NCI-H1417 (cell line): ENCODE measurements around the gene MYH1.
"Not testable (repeated sequence)": the region's sequence is repeated elsewhere in the genome, so short reads cannot be mapped to it uniquely, and the experiment has no call there.

Source experiments
- DNase-seq, 3 experiments: peaks; one replicate each; lab custom pipeline; 2025; lab: John Stamatoyannopoulos, UW

The MYH1 gene

DNA sequence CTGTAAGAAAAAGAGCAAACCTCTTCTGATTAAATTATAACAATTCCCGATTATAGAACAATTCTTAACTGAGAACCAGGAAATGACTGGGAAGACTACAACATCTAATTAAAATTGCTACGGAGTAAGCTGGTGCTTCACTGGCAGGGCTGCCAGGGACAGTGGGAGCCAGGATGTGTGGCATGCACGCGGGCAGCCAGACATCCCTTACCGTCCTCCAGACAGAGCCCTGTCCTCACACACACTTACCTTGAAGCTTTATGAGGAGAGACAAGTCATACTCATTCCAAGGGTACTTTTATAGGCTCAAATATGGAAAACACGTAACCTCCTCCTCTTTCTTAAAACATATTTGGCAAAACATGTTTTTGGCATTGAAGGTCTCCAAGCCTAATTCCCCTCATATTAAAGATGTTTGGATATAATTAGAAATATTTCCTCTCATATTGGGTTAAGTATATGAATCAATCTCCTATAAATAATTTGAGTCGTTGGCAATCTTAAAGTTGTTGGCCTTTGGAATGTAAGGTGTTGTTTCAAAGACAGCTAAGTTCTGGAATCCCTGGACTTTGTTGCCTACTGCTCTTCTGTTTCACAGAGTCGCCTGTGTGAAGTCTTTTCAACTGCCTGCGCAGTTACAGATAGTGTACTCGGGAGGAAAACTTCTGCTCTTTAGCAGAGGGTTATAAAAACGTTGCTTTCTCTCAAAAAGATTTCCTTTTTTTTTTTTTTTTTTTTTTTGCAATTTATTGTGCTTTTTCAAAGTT lies at the start of gene MYH1:
Gene MYH1, minus strand, starts transcription at position 272 of the 767 bp plus-strand sequence. CDS start 1,900 bp downstream, outside the sequence.
- no peak for DNase-seq

DNA sequence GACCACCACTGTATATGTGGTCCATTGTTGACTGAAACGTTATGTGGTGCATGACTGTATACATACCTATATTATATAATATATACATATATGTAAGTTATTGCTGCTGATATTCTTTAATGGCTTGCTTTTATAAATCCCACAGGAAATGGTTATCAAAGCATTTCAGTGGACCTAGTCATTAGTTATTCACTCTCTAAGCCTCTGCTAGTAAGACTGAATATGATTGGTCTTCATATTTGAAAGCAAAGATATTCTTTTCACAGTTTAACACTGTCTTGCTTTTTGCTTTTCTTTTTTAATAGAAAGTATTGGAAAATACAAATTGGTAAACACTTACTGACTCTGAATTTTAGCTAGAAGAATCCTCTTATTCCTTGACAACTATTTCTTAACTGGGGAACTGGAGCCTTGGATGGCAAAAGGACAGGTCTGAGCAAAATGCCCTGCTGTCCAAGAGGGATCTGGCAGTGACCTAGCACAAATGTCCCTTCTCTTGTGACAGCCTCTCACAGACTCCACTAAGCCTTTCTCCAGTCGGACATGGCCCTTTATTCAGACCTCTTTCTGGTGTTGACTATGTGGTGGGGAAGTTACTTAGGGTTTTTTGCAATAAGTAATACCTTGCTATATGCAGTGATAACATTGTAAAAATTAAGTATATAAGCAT lies 45.8 kb upstream of the MYH1 start:
- DNase-seq, result no peak

DNA sequence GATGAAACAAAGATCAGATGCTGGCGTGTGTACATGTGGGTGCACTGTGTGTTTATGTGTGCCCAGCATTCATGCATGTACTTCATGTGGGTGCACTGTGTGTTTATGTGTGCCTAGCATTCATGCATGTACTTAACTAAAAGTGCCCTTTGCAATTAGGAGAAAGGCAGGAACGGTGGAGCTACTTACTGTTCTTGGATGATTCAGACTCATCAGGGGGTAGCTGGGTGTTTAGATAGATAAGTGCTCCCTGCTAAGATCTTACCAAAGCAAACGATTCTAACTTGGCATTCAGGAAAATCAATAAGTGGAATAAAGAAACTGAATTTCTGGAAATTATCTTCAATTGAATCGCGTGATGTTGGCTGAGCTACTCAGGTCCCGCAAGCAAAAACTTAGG lies 39.7 kb upstream of the MYH1 start:
- DNase-seq, result no peak

DNA sequence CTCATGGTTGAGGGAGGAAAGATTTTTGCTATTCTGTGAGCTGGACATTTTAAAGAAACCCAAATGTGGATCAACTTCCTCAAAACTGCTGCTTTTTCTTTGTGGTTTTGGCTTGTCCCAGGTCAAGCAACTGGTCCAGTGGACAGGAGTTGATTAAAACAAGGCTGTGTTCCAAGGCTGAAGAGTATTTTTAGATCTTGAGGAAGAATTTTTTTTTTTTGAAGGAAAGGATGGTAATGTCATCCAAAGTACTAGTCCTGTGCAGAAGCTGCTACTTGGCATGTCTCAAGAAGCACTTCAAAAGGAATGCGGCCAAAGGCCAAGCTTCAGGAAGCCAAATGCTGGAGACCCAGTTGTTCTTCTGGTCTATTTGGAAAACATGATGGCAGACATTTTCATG lies 39.1 kb upstream of the MYH1 start:
- no peak for DNase-seq

DNA sequence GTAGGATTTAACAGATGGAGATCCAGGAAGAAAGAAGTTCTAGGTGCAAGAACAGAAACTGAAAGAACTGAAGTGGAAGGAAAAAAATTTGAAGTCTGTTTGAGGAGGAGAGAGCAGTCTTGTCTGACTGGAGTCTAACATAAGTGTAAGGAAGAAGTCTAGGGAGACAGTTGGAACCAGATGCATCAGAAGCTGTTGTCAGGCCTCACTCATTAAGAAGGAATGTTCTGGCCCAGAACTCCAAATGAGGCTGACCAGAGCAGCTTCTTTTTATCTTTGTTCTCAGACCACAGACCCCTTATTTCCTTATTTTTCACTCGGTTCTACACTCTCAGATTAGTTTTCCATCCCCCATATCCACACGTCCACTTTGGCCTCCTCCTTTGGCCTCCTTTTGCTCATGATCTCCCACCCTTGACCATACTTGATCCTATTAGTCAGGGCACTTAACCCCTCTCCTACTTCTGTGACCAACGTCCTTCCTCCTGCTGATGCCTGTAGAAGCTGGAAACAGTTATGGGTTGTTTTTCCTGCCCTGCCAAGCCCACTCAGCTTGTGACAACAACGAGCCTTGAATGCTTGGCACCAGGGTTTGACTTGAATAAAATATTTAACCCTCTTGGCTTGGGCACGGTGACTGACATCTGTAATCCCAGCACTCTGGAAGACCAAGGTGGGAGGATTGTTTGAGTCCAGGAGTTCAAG lies 38.1 kb upstream of the MYH1 start:
- no peak for DNase-seq

DNA sequence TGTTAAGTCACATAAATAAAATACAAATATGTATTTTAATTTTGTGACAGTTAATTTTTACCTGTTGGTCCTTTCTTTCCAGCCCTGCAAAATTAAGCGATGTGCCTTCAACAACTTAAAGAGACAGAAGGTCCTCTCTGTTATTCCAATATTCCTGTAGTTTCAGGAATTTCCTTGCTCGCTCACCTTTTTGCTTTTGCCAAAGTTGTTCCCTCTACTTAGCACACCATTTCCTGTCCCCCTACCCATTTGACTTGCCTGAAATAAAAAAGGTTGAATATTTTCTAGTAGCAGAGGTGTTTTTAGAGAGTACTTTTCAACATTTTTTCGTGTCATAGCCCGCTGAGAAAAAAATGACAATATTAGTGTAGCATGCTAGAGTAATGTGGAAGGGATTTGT lies 31.7 kb upstream of the MYH1 start:
- DNase-seq, result no peak

DNA sequence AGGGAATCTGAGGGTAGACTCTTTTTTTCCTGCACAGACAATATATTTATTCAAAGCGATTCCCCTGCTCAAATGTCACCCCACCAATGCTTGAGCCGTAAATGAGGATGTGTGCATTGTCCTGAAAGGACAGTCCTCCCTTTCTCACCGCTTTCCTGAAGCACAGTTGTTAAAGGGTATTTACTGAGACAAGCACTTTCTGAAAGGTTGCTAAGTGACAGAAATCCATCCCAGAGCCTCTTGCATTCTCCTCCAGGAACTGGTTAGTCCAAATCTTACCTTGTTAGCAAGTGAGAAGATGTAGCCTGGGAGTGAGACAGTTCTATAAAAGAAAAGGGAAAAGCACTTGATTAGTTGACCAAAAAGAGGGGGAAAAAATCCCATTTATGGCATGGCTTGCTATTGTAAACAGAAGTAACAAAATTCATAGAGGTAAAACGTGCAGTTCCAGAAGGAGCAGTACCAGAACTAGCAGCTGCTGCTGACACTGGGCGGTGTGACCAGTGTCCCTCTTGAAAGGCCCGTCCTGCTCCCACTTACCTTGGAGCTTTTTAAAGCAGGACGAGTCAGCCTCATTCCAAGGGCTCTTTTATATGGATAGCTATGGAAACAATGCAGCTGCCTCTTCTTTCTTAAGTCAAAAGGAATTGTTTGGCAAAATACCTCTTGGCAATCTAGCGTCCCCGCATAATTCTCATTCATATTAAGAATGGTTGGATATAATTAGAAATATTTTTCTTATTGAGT lies 30.9 kb upstream of the MYH1 start, which contains the start of gene MYH2:
Gene MYH2, minus strand, starts transcription at position 563 of the 747 bp plus-strand sequence. CDS start 1,738 bp downstream, outside the sequence.
- no peak for DNase-seq

DNA sequence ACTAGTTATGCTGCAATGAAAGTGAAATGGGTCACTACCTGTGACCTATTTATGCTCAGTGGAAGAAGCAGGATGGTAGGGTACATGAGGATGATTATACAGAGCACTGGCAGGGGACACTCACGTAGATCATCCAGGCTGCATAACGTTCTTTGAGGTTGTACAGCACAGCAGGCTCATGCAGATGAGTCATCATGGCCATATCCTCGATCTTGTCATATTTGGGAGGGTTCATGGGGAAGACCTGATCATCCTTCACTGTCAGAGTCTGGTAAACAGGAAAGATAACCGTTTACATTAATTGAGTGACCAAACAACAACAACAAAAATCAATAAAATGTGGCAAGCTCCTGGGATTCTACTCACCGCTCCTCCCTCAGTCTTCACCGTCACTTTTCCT lies 29.0 kb upstream of the MYH1 start:
- no peak for DNase-seq

DNA sequence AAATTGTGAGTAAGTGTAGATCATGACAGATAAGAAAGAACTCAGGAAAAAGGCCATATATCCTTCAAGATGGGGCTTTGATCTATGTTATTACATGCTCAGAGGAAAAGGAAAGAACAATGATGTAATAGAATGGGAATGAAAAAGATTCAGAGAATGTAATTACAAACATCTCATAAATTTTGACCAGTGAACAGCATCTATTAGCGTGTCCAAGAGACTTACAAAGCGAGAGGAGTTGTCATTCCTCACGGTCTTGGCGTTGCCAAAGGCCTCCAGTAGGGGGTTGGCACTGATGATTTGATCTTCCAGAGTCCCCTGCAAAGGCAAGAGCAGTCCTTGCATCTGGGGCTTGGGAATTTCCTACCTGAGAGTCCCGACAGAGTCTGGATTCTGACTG lies 25.1 kb upstream of the MYH1 start:
- not testable (repeated sequence) for DNase-seq

DNA sequence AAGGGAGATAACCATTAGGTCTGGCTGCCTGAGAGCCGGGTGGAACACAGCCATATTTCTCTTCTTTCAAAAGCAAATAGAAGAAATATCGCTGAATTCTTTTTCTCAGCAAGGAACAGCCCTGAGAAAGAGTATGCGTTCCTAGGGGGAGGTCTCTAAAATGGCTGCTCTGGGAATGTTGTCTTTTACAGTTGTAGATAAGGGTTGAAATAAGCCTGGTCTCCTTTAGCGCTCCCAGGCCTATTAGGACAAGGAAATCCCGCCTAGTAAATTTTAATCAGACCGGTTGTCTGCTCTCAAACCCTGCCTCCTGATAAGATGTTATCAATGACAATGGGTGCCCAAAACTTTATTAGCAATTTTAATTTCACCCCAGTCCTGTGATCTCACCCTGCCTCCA lies 22.8 kb upstream of the MYH1 start:
- DNase-seq, result not testable (repeated sequence)

DNA sequence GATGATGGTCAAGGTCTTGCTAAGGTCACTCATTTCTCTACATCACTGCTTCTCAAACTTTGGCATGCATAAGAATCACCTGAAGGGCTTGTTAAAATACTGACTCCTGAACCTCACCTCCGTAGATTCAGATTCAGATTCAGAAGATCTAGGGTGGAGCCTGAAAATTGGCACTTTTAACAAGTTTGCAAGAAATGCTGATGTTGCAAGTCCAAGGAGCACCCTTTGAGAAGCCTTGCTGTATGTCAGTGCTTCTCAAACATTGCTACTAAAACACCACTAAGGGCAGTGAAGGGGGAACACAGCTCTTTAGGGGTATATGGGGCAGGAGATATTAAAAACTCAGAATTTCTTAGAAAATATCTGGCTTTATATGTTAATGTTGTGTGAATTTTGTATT lies 13.7 kb upstream of the MYH1 start:
- DNase-seq, result no peak

DNA sequence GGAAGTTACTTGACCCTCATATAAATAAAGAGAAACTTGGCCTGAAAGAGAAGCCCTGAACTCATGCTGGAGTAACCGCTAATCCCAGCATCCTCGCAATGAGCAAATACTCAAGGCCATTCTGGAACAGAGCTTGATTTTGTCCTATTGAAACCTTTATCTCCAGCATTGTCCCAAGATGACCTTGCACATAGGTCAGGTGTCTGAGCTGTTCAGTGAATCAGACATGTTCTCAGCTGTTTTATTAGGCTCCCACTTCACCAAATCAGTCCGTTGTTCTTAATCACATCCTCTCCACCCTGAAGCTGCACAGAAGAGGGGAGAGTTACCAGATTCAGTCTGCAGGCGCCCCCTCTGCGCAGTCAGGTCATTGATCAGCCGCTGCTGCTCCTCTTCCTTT lies 9.1 kb upstream of the MYH1 start:
- DNase-seq, result no peak

DNA sequence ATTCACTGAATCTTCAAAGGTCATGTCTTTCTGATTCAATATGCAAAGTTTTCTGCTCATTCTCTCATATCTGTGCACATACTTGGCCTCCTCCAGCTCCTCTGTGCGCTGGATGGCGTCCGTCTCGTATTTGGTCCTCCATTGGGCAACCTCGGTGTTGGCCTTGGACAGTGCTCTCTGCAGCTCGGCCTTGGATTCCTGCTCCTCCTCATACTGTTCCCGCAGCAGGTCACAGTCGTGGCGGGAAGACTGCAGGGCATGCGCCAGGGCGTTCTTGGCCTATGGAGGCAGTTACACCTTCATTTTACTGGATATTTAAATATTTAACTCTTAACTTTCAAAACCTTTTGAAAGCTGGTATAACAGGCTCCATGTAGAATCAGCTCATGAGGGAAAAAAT lies 8.2 kb upstream of the MYH1 start:
- no peak for DNase-seq

DNA sequence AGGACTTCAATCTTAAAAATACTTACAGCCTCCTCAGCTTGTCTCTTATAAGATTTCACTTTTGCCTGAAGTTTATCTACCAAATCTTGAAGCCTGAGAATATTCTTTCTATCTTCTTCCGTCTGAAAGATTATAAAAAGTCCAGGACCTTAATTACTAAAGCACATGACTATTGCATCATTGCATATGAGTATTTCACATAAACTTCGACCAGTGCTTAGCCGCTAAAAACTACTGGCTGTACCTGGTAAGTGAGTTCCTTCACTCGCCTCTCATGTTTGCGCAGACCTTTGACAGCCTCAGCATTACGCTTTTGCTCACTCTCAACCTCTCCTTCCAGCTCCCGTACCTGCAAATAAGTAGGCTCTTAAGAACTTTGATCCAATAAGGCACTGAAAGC lies 4.7 kb upstream of the MYH1 start:
- no peak for DNase-seq

DNA sequence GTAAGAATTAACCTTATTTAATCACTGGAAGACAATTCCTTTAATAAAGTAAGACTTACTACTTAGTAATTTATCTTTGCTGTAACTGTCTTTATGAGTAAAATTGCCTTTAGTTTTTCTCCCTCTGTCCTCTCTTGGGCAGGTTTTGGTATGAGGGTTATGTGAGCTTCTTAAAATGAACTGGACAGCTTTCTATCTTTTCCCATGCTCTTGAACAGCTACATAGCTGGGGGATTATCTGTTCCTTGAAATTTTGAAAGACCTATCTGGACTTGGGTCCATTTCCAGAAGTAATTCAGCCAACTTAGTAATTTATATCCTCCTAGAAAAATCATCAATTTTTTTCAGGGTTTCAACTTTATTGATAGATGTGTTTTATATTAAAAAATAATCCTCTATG lies 3.6 kb upstream of the MYH1 start:
- no peak for DNase-seq

DNA sequence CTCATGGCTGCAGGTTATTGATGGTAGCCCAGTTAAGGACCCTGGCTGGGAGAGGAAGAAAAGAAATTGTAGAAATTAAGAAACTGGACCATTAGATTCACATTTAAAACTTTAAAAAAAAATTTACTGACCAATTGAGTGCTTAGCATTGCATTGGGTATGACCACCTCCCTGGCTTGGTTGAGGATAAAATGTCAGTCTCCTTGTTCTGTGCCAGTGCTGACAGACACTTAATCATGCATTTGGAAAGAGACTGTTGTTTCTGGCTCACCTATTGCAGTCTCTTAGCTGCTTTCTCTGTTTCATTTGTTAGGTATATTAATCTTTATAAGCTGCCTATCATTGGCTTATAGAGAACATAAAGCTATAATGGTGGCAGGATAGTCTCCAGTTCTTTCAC lies 1.7 kb downstream of the MYH1 start:
- DNase-seq, result no peak

DNA sequence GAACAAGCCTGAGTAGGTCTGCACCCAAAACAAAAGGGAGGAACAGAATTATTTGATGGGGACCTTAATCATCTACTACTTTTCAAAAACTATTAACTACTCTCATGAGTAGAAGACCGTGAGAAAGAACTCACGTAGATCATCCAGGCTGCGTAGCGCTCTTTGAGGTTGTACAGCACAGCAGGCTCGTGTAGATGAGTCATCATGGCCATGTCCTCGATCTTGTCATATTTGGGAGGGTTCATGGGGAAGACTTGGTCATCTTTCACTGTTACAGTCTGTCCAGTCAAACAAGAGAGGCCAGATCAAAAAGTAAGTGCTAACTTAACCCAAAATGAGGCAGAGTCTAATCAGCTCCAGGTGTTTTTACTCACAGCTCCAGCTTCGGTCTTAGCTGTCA lies 2.3 kb downstream of the MYH1 start:
- DNase-seq, result no peak

DNA sequence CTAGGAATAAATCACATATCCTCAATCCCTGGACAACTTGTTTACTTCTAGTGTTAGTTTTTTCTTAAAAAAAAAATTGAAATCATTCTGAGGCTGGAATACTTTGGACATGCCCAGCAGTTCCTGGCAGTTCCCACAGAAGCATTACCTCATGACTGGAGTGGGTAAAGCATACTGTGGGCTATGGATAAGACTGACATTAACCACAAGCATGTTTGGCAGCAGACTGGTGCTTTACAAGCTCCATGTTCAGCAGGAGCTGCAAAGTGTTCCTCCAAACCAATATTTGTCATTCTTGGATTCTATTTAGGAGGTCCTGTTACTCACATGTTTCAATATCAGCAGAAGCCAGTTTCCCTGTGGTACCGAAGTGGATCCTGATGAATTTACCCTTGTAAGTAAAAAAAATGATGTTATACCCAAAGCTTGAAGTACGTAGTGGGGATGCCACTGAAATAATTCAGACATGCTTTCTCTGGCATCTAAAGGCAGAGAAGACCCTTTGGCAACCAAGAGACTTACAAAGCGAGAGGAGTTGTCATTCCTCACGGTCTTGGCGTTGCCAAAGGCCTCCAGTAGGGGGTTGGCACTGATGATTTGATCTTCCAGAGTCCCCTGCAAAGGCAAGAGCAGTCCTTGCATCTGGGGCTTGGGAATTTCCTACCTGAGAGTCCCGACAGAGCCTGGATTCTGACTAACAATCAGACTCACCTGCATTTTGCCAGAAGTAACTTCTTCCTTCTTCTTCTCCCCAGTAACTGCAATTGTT lies 4.9 kb downstream of the MYH1 start:
- no peak for DNase-seq

DNA sequence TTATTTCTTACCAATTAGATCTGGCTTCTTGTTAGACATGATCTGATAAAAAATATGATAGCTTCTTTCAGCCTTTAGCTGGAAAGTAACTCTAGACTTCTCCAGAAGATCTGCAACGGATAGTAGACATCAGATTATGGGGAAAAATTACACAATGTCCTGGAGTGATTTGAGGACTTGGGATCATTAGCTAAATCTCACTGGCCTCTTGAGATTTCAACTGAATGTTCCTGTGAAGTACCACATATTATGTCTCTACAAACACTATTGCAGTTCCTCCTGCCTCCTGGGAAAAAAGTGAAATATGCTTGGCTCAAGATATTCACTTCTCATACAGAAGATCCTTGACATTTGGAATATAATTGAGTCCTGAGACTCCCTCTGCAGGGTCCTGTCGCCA lies 5.5 kb downstream of the MYH1 start:
- DNase-seq, result no peak

DNA sequence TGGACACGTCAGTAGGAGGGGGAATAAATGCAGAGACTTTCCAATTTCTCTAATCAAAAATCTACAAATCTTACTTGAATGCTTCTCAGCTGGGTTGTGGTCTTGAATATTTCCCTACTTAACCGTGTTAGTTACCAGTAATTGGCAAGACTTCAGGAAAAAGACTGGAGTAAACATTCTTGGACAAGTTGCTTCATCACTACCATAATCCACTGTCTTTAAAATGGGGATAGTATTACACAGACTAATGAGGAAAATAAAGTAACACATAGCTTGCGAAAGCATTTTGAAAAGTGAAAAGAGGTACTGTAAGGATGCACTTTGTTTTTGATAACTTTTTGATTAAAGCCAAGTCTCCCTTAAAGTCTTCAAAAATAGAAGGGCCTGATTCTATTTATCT lies 18.4 kb downstream of the MYH1 start:
- no peak for DNase-seq

DNA sequence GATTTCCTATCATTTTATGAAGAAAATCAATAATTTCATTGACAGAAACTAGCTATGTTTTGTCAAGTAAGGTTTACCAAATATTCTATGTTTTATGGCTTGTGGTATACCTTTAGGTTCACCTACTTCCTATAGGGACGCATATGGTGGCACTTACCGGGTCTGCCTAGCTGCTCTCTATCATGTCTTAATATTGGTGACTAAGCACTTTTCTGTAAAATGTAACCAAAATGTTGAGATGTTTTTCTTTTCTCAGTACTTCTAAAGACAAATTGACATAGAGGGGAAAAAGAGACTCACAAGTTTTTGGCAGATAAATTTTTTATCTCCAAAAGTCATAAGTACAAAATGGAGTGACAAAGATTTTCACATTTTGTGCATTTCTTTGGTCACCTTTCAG lies 26.3 kb downstream of the MYH1 start:
- no peak for DNase-seq

DNA sequence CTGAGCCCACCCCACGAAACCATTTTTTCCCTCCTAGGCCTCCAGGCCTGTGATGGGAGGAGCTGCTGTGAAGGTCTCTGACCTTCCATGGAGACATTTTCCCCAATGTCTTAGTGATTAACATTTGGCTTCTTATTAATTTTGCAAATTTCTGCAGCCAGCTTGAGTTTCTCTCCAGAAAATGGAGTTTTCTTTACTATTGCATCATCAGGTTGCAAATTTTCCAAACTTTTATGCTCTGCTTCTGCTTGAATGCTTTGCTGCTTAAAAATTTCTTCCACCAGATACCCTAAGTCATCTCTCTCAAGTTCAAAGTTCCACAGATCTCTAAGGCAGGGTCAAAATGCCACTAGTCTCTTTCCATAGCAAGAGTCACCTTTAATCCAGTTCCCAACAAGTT lies 36.1 kb downstream of the MYH1 start:
- no peak for DNase-seq
